Dendritic cell treated with granulocyte-macrophage colony-stimulating factor and Interleukin-4, amounts not matched to agents 40 ng/mL and 50 ng/mL, for 4 days (primary cell): ENCODE data around the gene DSCAML1.

Source experiments
- H3K27ac Mint-ChIP-seq: one replicate; pipeline ENCODE4 v1.8.0; 2022; ENCODE audit warnings: mild to moderate bottlenecking, mixed read lengths
- H3K27me3 Mint-ChIP-seq: one replicate; pipeline ENCODE4 v1.8.0; 2022; ENCODE audit warnings: mild to moderate bottlenecking, mixed read lengths
- H3K36me3 Mint-ChIP-seq: one replicate; pipeline ENCODE4 v1.8.0; 2022; ENCODE audit warnings: low read depth, mixed read lengths
- H3K4me1 Mint-ChIP-seq: one replicate; pipeline ENCODE4 v1.8.0; 2022; ENCODE audit warnings: low read depth, mixed read lengths
- H3K4me3 Mint-ChIP-seq: one replicate; pipeline ENCODE4 v1.8.0; 2022; ENCODE audit warnings: mild to moderate bottlenecking, moderate library complexity, mixed read lengths
- H3K9me3 Mint-ChIP-seq: one replicate; pipeline ENCODE4 v1.8.0; 2022; ENCODE audit warnings: mixed read lengths
- intact Hi-C: fragments of 100-400 bp; cut with micrococcal nuclease; formaldehyde crosslinking; loops from one replicate; pipeline ENCODE4 v1.15.0; 2022

DSCAML1 gene

GRCh38 chr11:117476531-117477142 lies 320.4 kb downstream of the DSCAML1 start:
- Mint-ChIP-seq H3K27ac (no peak overlapping the region), H3K4me3 (no peak overlapping the region), H3K36me3 (no peaks in the 10 kb centered on the region), H3K27me3 (peaks cover 8% of the 10 kb centered on the region), H3K4me1 (peaks cover 10% of the 10 kb centered on the region), H3K9me3 (no peaks in the 10 kb centered on the region)
- intact Hi-C loops, result no loop called here

GRCh38 chr11:117475716-117476530 lies 321.1 kb downstream of the DSCAML1 start:
- Mint-ChIP-seq H3K27ac (no peak overlapping the region), H3K27me3 (peaks cover 8% of the 10 kb centered on the region), H3K9me3 (no peaks in the 10 kb centered on the region), H3K4me3 (no peak overlapping the region), H3K36me3 (no peaks in the 10 kb centered on the region), H3K4me1 (peaks cover 10% of the 10 kb centered on the region)
- intact Hi-C loops, result no loop called here

- intact Hi-C loops, result no loop called here
- no peaks in the 10 kb centered on the region for H3K36me3 Mint-ChIP-seq
- no peak overlapping the region for H3K4me3 Mint-ChIP-seq
- H3K4me1 Mint-ChIP-seq, result peaks cover 17% of the 10 kb centered on the region
- H3K27me3 Mint-ChIP-seq, result peaks cover 13% of the 10 kb centered on the region
- H3K9me3 Mint-ChIP-seq, result no peaks in the 10 kb centered on the region
- H3K27ac Mint-ChIP-seq, result no peak overlapping the region
These were observed 323.4 kb downstream of the DSCAML1 start for GRCh38 chr11:117473481-117474091.

GRCh38 chr11:117471776-117472175 lies 325.2 kb downstream of the DSCAML1 start:
- H3K27me3 Mint-ChIP-seq, result peaks cover 16% of the 10 kb centered on the region
- no peak overlapping the region for H3K27ac Mint-ChIP-seq
- no peak overlapping the region for H3K4me3 Mint-ChIP-seq
- intact Hi-C loops, result no loop called here
- no peaks in the 10 kb centered on the region for H3K9me3 Mint-ChIP-seq
- peaks cover 14% of the 10 kb centered on the region for H3K4me1 Mint-ChIP-seq
- no peaks in the 10 kb centered on the region for H3K36me3 Mint-ChIP-seq

GRCh38 chr11:117470576-117470975 lies 326.4 kb downstream of the DSCAML1 start:
- Mint-ChIP-seq H3K27ac (no peak overlapping the region), H3K27me3 (peaks cover 17% of the 10 kb centered on the region), H3K4me3 (no peak overlapping the region), H3K9me3 (no peaks in the 10 kb centered on the region), H3K4me1 (peaks cover 7% of the 10 kb centered on the region), H3K36me3 (no peaks in the 10 kb centered on the region)
- intact Hi-C loops, result no loop called here

- intact Hi-C loops, result no loop called here
- Mint-ChIP-seq H3K9me3 (no peaks in the 10 kb centered on the region), H3K36me3 (no peaks in the 10 kb centered on the region), H3K27me3 (peaks cover 16% of the 10 kb centered on the region), H3K4me1 (peaks cover 7% of the 10 kb centered on the region), H3K4me3 (no peak overlapping the region), H3K27ac (no peak overlapping the region)
These were observed 328.1 kb downstream of the DSCAML1 start for GRCh38 chr11:117468888-117469287.

- Mint-ChIP-seq H3K4me1 (peaks cover 7% of the 10 kb centered on the region), H3K27ac (no peak overlapping the region), H3K36me3 (no peaks in the 10 kb centered on the region), H3K4me3 (no peak overlapping the region), H3K27me3 (peaks cover 19% of the 10 kb centered on the region), H3K9me3 (no peaks in the 10 kb centered on the region)
- intact Hi-C loops, result no loop called here
These were observed 329.2 kb downstream of the DSCAML1 start for GRCh38 chr11:117467770-117468169.

- intact Hi-C loops, result no loop called here
- no peak overlapping the region for H3K27ac Mint-ChIP-seq
These were observed 330.1 kb downstream of the DSCAML1 start for GRCh38 chr11:117466966-117467365.

GRCh38 chr11:117465236-117465997 lies 331.6 kb downstream of the DSCAML1 start:
- Mint-ChIP-seq H3K4me1 (peaks cover 17% of the 10 kb centered on the region), H3K9me3 (no peaks in the 10 kb centered on the region), H3K27ac (no peak overlapping the region), H3K4me3 (no peak overlapping the region), H3K27me3 (peaks cover 24% of the 10 kb centered on the region), H3K36me3 (no peaks in the 10 kb centered on the region)
- intact Hi-C loops, result no loop called here

More at GRCh38 chr11:117466966-117467365, 330.1 kb downstream of the DSCAML1 start:
- Mint-ChIP-seq H3K36me3 (no peaks in the 10 kb centered on the region), H3K9me3 (no peaks in the 10 kb centered on the region), H3K27me3 (peaks cover 19% of the 10 kb centered on the region), H3K4me1 (peaks cover 7% of the 10 kb centered on the region), H3K4me3 (no peak overlapping the region)

- H3K27me3 Mint-ChIP-seq, result peaks cover 23% of the 10 kb centered on the region
- no peaks in the 10 kb centered on the region for H3K9me3 Mint-ChIP-seq
- H3K27ac Mint-ChIP-seq, result no peak overlapping the region
- peaks cover 23% of the 10 kb centered on the region for H3K4me1 Mint-ChIP-seq
- H3K4me3 Mint-ChIP-seq, result no peak overlapping the region
- no peaks in the 10 kb centered on the region for H3K36me3 Mint-ChIP-seq
- intact Hi-C loops, result no loop called here
These were observed 332.2 kb downstream of the DSCAML1 start for GRCh38 chr11:117464778-117465177.

- Mint-ChIP-seq H3K27ac (no peak overlapping the region), H3K9me3 (no peaks in the 10 kb centered on the region), H3K27me3 (peaks cover 32% of the 10 kb centered on the region), H3K36me3 (no peaks in the 10 kb centered on the region), H3K4me3 (no peak overlapping the region), H3K4me1 (peaks cover 28% of the 10 kb centered on the region)
- intact Hi-C loops, result no loop called here
These were observed 334.2 kb downstream of the DSCAML1 start for GRCh38 chr11:117462864-117463247.

GRCh38 chr11:117462183-117462863 lies 334.7 kb downstream of the DSCAML1 start:
- intact Hi-C loops, result no loop called here
- peaks cover 35% of the 10 kb centered on the region for H3K27me3 Mint-ChIP-seq
- H3K9me3 Mint-ChIP-seq, result no peaks in the 10 kb centered on the region
- H3K4me1 Mint-ChIP-seq, result peaks cover 28% of the 10 kb centered on the region
- H3K4me3 Mint-ChIP-seq, result no peak overlapping the region
- no peak overlapping the region for H3K27ac Mint-ChIP-seq
- no peaks in the 10 kb centered on the region for H3K36me3 Mint-ChIP-seq

- no peaks in the 10 kb centered on the region for H3K9me3 Mint-ChIP-seq
- H3K4me3 Mint-ChIP-seq, result no peak overlapping the region
- peaks cover 39% of the 10 kb centered on the region for H3K27me3 Mint-ChIP-seq
- no peaks in the 10 kb centered on the region for H3K36me3 Mint-ChIP-seq
- peaks cover 28% of the 10 kb centered on the region for H3K4me1 Mint-ChIP-seq
- intact Hi-C loops, result no loop called here
- peak overlapping the region; percentile 76 for H3K27ac Mint-ChIP-seq
These were observed 335.4 kb downstream of the DSCAML1 start for GRCh38 chr11:117461396-117462182.
